SK-N-MC (cell line): ENCODE results near the gene ANO2.

Source experiments
- DNase-seq: peaks from one replicate; pipeline ENCODE4 v3.0.0-alpha.2; 2011; ENCODE audit warnings: low read depth, low spot score
- H3K27ac ChIP-seq: fragments of 200-600 bp; sonication (generic); 2 replicates; pipeline ENCODE4 v1.5.1; 2016; ENCODE audit warnings: mixed run types
- H3K36me3 ChIP-seq: fragments of 200-600 bp; sonication (generic); 2 replicates; pipeline ENCODE4 v1.6.1; 2017; ENCODE audit warnings: antibody characterized with exemption, low read length, mixed read lengths; ENCODE audit not compliant: insufficient read depth
- H3K4me3 ChIP-seq: fragments of 200-600 bp; sonication (generic); 2 replicates; pipeline ENCODE4 v1.5.1; 2016
- H3K9ac ChIP-seq: fragments of 200-600 bp; sonication (generic); 2 replicates; pipeline ENCODE4 v1.8.0; 2017; ENCODE audit warnings: mixed run types, mixed read lengths; ENCODE audit not compliant: insufficient read length
- H3K9me3 ChIP-seq: fragments of 200-600 bp; sonication (generic); 2 replicates; pipeline ENCODE4 v1.6.1; 2017; ENCODE audit warnings: low read depth, mild to moderate bottlenecking, antibody characterized with exemption, low read length, moderate library complexity, mixed read lengths
- EZH2 ChIP-seq: fragments of 200-600 bp; sonication (generic); IDR thresholded peaks from one replicate; pipeline ENCODE4 v1.6.1; 2017; ENCODE audit warnings: antibody characterized with exemption
- FOXP2 ChIP-seq: optimal IDR thresholded peaks from 2 replicates; pipeline ENCODE3; 2011; ENCODE audit warnings: mild to moderate bottlenecking, moderate library complexity; ENCODE audit not compliant: insufficient read depth; ENCODE audit errors: extremely low read length, control extremely low read depth
- POLR2AphosphoS5 ChIP-seq: IDR thresholded peaks from 2 replicates; pipeline ENCODE4 v1.6.1; 2012; ENCODE audit warnings: mild to moderate bottlenecking, low read depth, low read length, borderline replicate concordance

ANO2 gene

GRCh38 chr12:5524116-5524768 is 420.8 kb downstream of the ANO2 start:
- Histone ChIP-seq H3K36me3 (no peaks in the 10 kb centered on the region), H3K9me3 (no peaks in the 10 kb centered on the region), H3K4me3 (no peak overlapping the region), H3K9ac (no peak overlapping the region), H3K27ac (no peak overlapping the region)
- TF ChIP-seq EZH2 (no peak), FOXP2 (no peak), POLR2AphosphoS5 (no peak)
- no peak for DNase-seq

DNA sequence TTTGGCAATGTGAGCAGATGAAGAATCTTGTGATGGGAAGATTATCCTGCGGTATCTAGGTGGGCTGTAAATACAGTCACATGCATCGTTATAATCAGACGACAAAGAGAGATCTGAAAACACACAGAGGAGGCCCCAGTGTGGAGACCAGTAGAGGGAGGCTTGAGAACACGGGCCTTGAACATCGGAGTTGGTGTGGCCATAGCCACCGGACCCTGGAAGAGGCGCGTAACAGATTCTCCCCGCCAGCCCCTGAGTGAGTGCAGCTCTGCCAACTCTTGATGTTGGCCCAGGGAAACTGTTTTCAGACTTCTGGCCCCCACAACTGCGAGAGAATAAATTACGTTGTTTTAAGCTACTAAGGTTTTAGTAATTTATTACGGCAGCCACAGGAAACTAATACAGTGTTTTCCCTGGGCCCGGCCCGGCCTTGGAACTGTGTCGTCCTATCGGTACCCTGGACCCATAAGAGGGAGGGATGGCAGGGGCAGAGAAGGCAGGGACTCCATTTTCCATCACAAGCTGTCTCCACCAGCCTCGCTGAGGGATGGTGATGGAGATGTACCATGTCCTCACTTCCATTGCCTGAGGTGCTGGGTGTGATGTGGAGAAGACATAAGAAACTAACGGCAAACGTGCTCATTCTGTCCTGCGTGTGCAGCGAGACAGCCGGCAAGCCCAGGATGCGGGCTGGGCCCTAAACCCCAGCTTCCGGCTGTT is 421.5 kb downstream of the ANO2 start:
- Histone ChIP-seq H3K9ac (no peak overlapping the region), H3K4me3 (no peak overlapping the region), H3K36me3 (no peaks in the 10 kb centered on the region), H3K9me3 (no peaks in the 10 kb centered on the region), H3K27ac (no peak overlapping the region)
- no peak for DNase-seq
- TF ChIP-seq EZH2 (no peak), FOXP2 (no peak), POLR2AphosphoS5 (no peak)

GRCh38 chr12:5522432-5523335 is 422.4 kb downstream of the ANO2 start:
- Histone ChIP-seq H3K36me3 (no peaks in the 10 kb centered on the region), H3K9ac (no peak overlapping the region), H3K4me3 (no peak overlapping the region), H3K27ac (no peak overlapping the region), H3K9me3 (no peaks in the 10 kb centered on the region)
- TF ChIP-seq FOXP2 (no peak), EZH2 (no peak), POLR2AphosphoS5 (no peak)
- no peak for DNase-seq

DNA sequence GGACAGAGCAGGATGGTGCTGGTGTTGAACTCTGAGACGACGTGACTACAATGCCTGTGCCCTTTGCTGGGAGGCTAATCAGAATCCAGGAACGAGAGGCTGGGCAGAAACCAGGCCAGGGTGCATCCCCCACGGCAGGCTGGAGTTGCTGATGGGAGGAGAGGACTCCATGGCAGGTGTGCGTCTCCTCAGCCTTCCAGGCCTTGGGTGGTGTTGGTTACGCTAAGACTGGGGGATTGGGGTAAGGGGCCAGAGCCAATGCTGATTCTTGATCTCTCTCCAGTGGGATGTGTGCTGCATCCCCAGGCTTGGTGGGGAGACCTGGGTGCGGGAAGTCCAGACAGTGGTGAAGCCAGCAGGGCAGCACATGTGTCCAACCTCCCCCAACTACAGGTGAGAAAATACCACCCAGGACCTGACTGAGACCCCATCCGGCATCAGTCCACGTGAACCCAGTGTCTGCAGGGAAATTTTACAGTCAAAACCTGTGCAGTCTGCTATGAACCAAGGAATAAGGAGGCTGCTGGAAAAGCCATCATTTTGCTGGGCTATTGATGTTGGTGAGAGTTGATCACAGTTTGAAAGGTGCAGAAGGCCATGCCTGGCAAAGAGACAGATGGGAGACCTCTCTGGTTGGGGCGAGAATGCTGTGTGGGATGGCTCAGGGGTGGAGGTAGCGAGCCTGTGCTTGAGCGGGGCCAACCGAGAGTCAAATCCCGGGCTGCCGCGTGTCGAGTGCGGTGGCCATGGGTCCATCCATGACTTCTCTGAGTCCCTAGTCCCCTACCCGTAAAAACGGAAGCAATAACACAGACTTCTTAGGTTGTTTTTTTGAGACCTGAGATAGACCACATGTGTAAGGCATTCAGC is 423.4 kb downstream of the ANO2 start:
- TF ChIP-seq POLR2AphosphoS5, result no peak
- no peak for TF ChIP-seq FOXP2
- no peaks in the 10 kb centered on the region for H3K9me3 ChIP-seq
- no peak for DNase-seq
- no peak overlapping the region for H3K9ac ChIP-seq
- no peaks in the 10 kb centered on the region for H3K36me3 ChIP-seq
- H3K4me3 ChIP-seq, result no peak overlapping the region
- H3K27ac ChIP-seq, result no peak overlapping the region

DNA sequence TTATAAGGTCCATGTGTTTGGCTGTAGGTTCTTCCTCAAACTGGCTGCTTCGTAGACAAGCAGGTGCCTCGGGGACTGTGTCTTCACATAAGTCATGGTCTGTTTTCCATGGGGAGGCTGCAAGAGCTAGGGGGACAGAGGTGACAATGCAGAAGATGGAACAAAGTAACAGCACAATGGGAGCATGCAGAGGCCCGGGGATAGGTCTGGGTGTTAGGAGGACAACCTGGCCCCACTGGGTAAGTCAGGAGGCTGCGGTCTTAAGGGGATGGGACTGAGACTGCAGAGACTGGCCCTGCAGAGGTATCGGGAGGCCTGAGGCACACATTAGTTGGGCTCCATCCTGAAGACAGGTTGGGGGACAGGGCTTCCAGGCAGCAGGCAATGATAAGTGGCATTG is 424.2 kb downstream of the ANO2 start:
- no peak overlapping the region for H3K27ac ChIP-seq
- no peak for DNase-seq
- no peak overlapping the region for H3K4me3 ChIP-seq
- H3K9me3 ChIP-seq, result no peaks in the 10 kb centered on the region
- no peak overlapping the region for H3K9ac ChIP-seq
- H3K36me3 ChIP-seq, result no peaks in the 10 kb centered on the region
- TF ChIP-seq POLR2AphosphoS5, result no peak
- TF ChIP-seq EZH2, result no peak
- no peak for TF ChIP-seq FOXP2

DNA sequence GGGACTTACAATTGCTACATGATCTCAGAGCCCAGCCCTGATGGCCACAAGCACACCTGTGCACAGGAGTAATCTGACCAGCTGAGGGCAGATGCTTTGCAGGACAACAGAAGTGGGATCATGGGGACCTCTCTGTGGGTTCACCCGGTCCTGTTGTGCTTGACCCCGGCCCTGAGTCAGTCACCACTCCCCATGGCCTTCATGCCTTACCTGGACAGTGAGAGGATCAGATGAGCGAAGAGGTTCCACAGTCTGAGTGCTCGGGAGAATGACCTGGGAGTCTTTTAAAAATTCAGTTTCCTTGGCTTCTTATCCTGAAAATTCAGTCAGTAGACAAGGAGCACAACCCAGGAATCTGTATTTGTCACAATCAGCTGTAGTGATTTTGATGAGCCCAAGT is 425.0 kb downstream of the ANO2 start:
- H3K4me3 ChIP-seq, result no peak overlapping the region
- TF ChIP-seq POLR2AphosphoS5 (no peak), FOXP2 (no peak), EZH2 (no peak)
- H3K36me3 ChIP-seq, result no peaks in the 10 kb centered on the region
- no peak overlapping the region for H3K9ac ChIP-seq
- DNase-seq, result no peak
- no peak overlapping the region for H3K27ac ChIP-seq
- no peaks in the 10 kb centered on the region for H3K9me3 ChIP-seq

DNA sequence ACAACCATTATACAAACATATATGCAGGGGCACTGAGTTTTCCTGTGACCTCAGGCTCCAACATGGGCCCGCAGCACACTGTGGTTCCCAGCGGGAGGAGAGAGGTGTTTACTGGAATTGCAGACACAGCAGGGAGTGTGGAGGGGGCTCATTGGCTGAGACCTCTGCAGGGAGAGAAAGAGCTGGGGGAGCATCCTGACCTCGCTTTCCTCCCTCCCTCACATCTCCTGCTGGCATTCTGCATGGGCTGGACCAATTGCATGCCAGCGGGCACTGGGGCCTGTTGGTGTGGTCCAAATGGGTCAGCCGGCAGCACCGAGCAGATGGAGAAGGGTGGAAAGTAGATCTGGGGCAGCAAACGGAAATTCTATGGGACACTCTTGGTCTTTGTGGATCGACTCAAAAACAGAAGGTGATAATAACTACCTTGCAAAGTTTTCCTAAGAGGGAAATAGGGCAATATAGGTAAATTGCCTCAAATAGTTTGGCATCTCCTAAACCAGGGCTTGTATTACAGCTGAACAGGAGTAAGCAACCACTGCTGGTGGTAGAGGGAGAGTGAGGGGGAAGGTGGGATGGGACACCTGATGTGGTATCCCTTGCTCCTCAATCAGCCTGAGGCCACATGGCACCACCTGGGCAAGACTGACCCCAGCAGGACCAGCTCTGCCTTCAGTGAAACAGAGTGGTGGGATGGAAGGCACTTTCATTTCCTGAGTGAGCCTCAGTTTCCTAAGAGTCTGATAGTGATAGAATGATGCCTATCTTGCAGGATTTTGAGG is 426.3 kb downstream of the ANO2 start:
- TF ChIP-seq EZH2, result no peak
- no peak for TF ChIP-seq FOXP2
- no peak for TF ChIP-seq POLR2AphosphoS5
- Histone ChIP-seq H3K4me3 (no peak overlapping the region), H3K36me3 (no peaks in the 10 kb centered on the region), H3K27ac (no peak overlapping the region), H3K9me3 (no peaks in the 10 kb centered on the region), H3K9ac (no peak overlapping the region)
- DNase-seq, result no peak
